Pancreas (tissue), 10 donors: Measurements from ENCODE around the gene LARP1B. TPM values are rescaled to one million over a fixed set of nuclear protein-coding genes. Genes with fewer than 3 reads are reported as not detected.

Experiments used
- ATAC-seq, 4 donors: fragments of 200-7000 bp; cut with Tn5 transposase; one replicate each; pipeline versions ENCODE4 v1.8.0 to v1.9.1; 2020; ENCODE audit warnings: mild to moderate bottlenecking in 4 of 4, moderate library complexity in 4 of 4
- DNase-seq, 6 donors: peaks; one replicate each; pipeline ENCODE4 v3.0.0-alpha.2; 2020
- FAIRE-seq: peaks from 2 replicates; lab custom pipeline; 2012; peaks lifted over from hg19 to GRCh38; lab: Jason Lieb, UNC
- H3K27ac ChIP-seq, 4 donors: fragments of 200-600 bp; sonication (generic); 1 replicate in 3 of 4; 2 replicates in 1 of 4; pipeline versions ENCODE4 v1.5.0 to v1.8.0; 2020
- H3K27me3 ChIP-seq, 4 donors: fragments of 200-600 bp; one replicate each; pipeline ENCODE4 v1.8.0; 2021
- H3K36me3 ChIP-seq, 3 donors: fragments of 200-600 bp; sonication (generic) in 1 of 3; one replicate each; pipeline versions ENCODE4 v1.5.0 to v1.8.0; 2020 to 2021
- H3K4me1 ChIP-seq, 3 donors: fragments of 200-600 bp; one replicate each; pipeline ENCODE4 v1.8.0; 2021
- H3K4me3 ChIP-seq, 4 donors: fragments of 200-600 bp; sonication (generic) in 2 of 4; one replicate each; pipeline versions ENCODE4 v1.5.0 to v1.8.0; 2020 to 2021
- H3K9me3 ChIP-seq, 4 donors: fragments of 200-600 bp; one replicate each; pipeline ENCODE4 v1.8.0; 2021
- CTCF ChIP-seq, 4 donors: fragments of 200-600 bp; sonication (generic) in 3 of 4; IDR thresholded peaks; one replicate each; pipeline versions ENCODE4 v1.5.0 to v1.8.0; 2021; ENCODE audit warnings: antibody characterized with exemption in 4 of 4
- WGBS, 2 donors: extraction: QIAGEN DNeasy Blood & Tissue Kit; methylation state at CpG; one replicate each; pipeline ENCODE4 v1.1.7; 2013; 5-methylcytosine and 5-hydroxymethylcytosine counted together
- intact Hi-C, 3 donors: fragments of 100-400 bp; cut with DNase I; formaldehyde crosslinking; loops; one replicate each; pipeline versions ENCODE4 v1.11.1 to v1.14.2; 2022
- polyA plus RNA-seq, 2 donors: library from polyadenylated mRNA; stranded (reverse); fragments of 200-250 nt; gene quantifications; one replicate each; pipeline ENCODE4 v1.2.3, GENCODE V29; 2013
- total RNA-seq, 6 donors: library from RNA; stranded (reverse); fragmentation: NEBNext Ultra II Directional in 4 of 6; extraction: Animal tissue kit (Norgen Biotek cat#: 25700) in 4 of 6; gene quantifications; one replicate each; pipeline versions ENCODE4 v1.2.1 to v1.2.4, GENCODE V29; 2021 to 2023
- donor health status: healthy with polysubstance abuse.
- donor health status: DM: no; HTN: no; CAD: no; lungs with moderate emphysema.
- donor health status: DM: no; HTN: no; CAD: no.
- donor health status: control.
- donor health status: control.
- donor health status: Bipolar disorder and iron deficiency.
- donor health status: DM: yes; HTN: yes; CAD: no.
- donor health status: DM: no; HTN: no; CAD: no.
- donor health status: DM: no; HTN: no; CAD: no.
- donor health status: DM: yes; HTN: yes; CAD: no.

Gene LARP1B
- total and polyA plus RNA-seq, 8 donors, result 19.2 to 34.2 (median 25.3) TPM

GRCh38 chr4:128177498-128177897 is 116.4 kb downstream of the LARP1B start:
- no peaks in the 10 kb centered on the region for H3K27me3 ChIP-seq
- 84 to 90% methylated on average over 1 of the region's 1 CpG for WGBS, 2 donors
- no peak overlapping the region for H3K27ac ChIP-seq
- no peak for TF ChIP-seq CTCF (IDR thresholded peaks at IDR 0.05)
- no peaks in the 10 kb centered on the region for H3K4me1 ChIP-seq
- intact Hi-C loops, result no loop called here
- DNase-seq, result no peak
- no peak for FAIRE-seq
- no peak for ATAC-seq
- peaks cover 0 to 6% (median 0%) of the 10 kb centered on the region in 3 donors for H3K36me3 ChIP-seq
- H3K4me3 ChIP-seq, result no peak overlapping the region
- no peaks in the 10 kb centered on the region for H3K9me3 ChIP-seq

DNA sequence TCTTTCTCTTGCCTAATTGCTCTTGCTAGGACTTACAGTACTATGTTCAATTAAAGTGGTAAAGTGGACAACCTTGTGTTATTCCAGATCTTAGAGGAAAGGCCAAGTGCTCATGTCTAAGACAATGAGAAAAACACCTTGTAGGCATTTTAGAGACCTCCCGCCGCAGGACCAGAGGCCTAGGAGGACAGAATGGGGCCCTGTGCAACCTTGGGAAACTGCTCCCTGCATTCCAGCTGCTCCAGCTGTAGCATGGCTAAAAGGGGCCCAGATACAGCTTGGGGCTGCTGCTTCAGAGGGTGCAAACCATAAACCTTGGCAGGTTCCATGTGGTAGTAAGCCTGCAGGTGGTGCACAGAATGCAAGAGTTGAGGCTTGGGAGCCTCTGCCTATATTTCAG is 125.5 kb downstream of the LARP1B start:
- 99 to 100% methylated on average over 2 of the region's 2 CpGs for WGBS, 2 donors
- no peak for DNase-seq
- Histone ChIP-seq H3K4me1 (peaks cover 0 to 7% (median 0%) of the 10 kb centered on the region in 3 donors), H3K36me3 (no peaks in the 10 kb centered on the region), H3K27me3 (no peaks in the 10 kb centered on the region), H3K4me3 (no peak overlapping the region), H3K27ac (no peak overlapping the region), H3K9me3 (no peaks in the 10 kb centered on the region)
- intact Hi-C loops, result no loop called here
- TF ChIP-seq CTCF (IDR thresholded peaks at IDR 0.05), result no peak
- ATAC-seq, result no peak
- no peak for FAIRE-seq

DNA sequence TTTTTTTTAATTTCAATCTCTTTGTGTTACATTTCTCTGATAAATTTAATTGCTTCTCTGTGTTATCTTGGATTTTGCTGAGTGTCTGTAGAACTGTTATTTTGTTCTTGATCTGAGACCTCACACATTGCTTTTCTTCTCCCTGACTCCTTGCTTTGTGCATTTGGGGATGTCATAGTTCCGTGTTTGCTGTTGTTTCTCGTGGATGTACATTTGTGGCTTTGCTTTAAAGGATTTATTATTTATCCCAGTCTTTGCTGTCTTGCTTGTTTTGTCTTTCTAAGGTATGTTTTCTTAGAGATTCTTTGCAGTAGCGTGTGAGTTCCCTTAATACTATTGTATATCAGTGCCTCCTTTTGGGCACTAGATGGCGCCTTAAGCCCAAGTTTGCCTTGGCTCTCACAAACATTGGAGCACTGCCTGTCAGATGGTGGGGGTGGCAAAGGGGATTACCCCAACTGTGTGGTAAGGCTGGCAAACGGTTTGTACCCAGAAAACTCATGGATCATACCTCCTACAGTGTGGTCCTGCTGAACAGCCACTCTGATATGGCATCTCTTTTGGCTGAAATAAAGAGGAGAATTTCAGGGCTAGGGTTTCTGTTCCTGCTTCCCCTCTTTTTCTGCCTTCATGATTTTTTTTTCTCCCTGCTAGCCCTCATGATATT is 130.1 kb downstream of the LARP1B start:
- peak; percentile 5 for FAIRE-seq
- Histone ChIP-seq H3K4me1 (peaks cover 0 to 7% (median 0%) of the 10 kb centered on the region in 3 donors), H3K27me3 (no peaks in the 10 kb centered on the region), H3K4me3 (no peak overlapping the region), H3K36me3 (no peaks in the 10 kb centered on the region), H3K9me3 (no peaks in the 10 kb centered on the region), H3K27ac (no peak overlapping the region)
- 3 to 8% methylated on average over 5 of the region's 5 CpGs for WGBS, 2 donors
- peak; percentile 62 to 84 (median 72) for TF ChIP-seq CTCF (IDR thresholded peaks at IDR 0.05)
- DNase-seq, result peak in 4 of 6 donors; percentile 47 to 67 (median 54)
- intact Hi-C loops, result no loop called here
- peak; percentile 85 to 98 (median 96) for ATAC-seq

GRCh38 chr4:128220286-128221235 is 159.4 kb downstream of the LARP1B start:
- ATAC-seq (peak in 3 of 4 donors; percentile 64 to 77 (median 71)), FAIRE-seq (no peak), DNase-seq (no peak)
- WGBS, 2 donors, result 42 to 54% methylated on average over 8 of the region's 8 CpGs
- no peaks in the 10 kb centered on the region for H3K9me3 ChIP-seq
- H3K27ac ChIP-seq, result no peak overlapping the region
- no peaks in the 10 kb centered on the region for H3K27me3 ChIP-seq
- H3K36me3 ChIP-seq, result no peaks in the 10 kb centered on the region
- no peaks in the 10 kb centered on the region for H3K4me1 ChIP-seq
- intact Hi-C loops, result no loop called here
- H3K4me3 ChIP-seq, result no peak overlapping the region
- no peak for TF ChIP-seq CTCF (IDR thresholded peaks at IDR 0.05)
